Natural killer cell (primary cell): ENCODE measurements around the gene SPSB4. TPM values are rescaled to one million over a fixed set of nuclear protein-coding genes. Genes with fewer than 3 reads are reported as not detected.

ENCODE experiments used
- ATAC-seq, 3 donors: fragments of 150-1000 bp in 2 of 3; fragments of 200-7000 bp in 1 of 3; cut with Tn5 transposase; 1 replicate in 1 of 3; 2 replicates in 2 of 3; pipeline ENCODE4 v1.10.0; 2021; ENCODE audit warnings: mild to moderate bottlenecking in 2 of 3, moderate library complexity in 2 of 3
- DNase-seq, 2 donors: peaks; one replicate each; pipeline versions ENCODE4 v3.0.0 to v3.0.0-alpha.2; 2013 to 2021; ENCODE audit warnings: mixed read lengths in 1 of 2
- H3K27ac ChIP-seq: one replicate; pipeline ENCODE4 v1.5.1; 2013; ENCODE audit warnings: mild to moderate bottlenecking, low read length
- H3K27me3 ChIP-seq: one replicate; pipeline ENCODE4 v1.6.1; 2013; ENCODE audit warnings: low read length; ENCODE audit not compliant: control insufficient read depth, insufficient read depth
- H3K36me3 ChIP-seq: one replicate; pipeline ENCODE4 v1.6.1; 2013; ENCODE audit warnings: low read length; ENCODE audit not compliant: control insufficient read depth, insufficient read depth
- H3K4me1 ChIP-seq: one replicate; pipeline ENCODE4 v1.6.1; 2013; ENCODE audit warnings: low read length; ENCODE audit not compliant: control insufficient read depth, insufficient read depth
- H3K4me3 ChIP-seq: one replicate; pipeline ENCODE4 v1.5.1; 2013; ENCODE audit warnings: low read length
- H3K9me3 ChIP-seq: one replicate; pipeline ENCODE4 v1.6.1; 2013; ENCODE audit warnings: low read length; ENCODE audit not compliant: control insufficient read depth, insufficient read depth
- H3K27ac Mint-ChIP-seq, 2 donors: one replicate each; pipeline ENCODE4 v1.8.0; 2022; ENCODE audit warnings: mild to moderate bottlenecking in 2 of 2, mixed read lengths in 2 of 2, moderate library complexity in 1 of 2
- H3K27me3 Mint-ChIP-seq, 2 donors: one replicate each; pipeline ENCODE4 v1.8.0; 2022; ENCODE audit warnings: low read depth in 2 of 2, mixed read lengths in 2 of 2
- H3K36me3 Mint-ChIP-seq: one replicate; pipeline ENCODE4 v1.8.0; 2022; ENCODE audit warnings: mixed read lengths
- H3K4me1 Mint-ChIP-seq, 2 donors: one replicate each; pipeline ENCODE4 v1.8.0; 2022; ENCODE audit warnings: mixed read lengths in 2 of 2
- H3K4me3 Mint-ChIP-seq: one replicate; pipeline ENCODE4 v1.8.0; 2022; ENCODE audit warnings: mild to moderate bottlenecking, moderate library complexity, mixed read lengths
- H3K9me3 Mint-ChIP-seq, 2 donors: one replicate each; pipeline ENCODE4 v1.8.0; 2022; ENCODE audit warnings: mixed read lengths in 2 of 2
- CTCF ChIP-seq: fragments of 200-600 bp; IDR thresholded peaks from one replicate; pipeline ENCODE4 v1.8.0; 2022; ENCODE audit warnings: antibody characterized with exemption
- WGBS: methylation state at CpG from one replicate; pipeline ENCODE4 v1.1.7; 2013; ENCODE audit warnings: missing lambda C conversion rate; ENCODE audit not compliant: insufficient coverage; 5-methylcytosine and 5-hydroxymethylcytosine counted together
- intact Hi-C: fragments of 100-400 bp; cut with micrococcal nuclease; formaldehyde crosslinking; loops from one replicate; pipeline ENCODE4 v1.14.2; 2022
- total RNA-seq, 4 donors: library from RNA; stranded (reverse); fragments of 120-200 nt in 1 of 4; gene quantifications; one replicate each; pipeline versions ENCODE4 v1.2.3 to v1.2.4, GENCODE V29; 2013 to 2022

SPSB4 gene
- total RNA-seq, 3 donors from 2014 or later (not counting 1 experiment from before 2014, with no cell fraction given) = not detected

- H3K4me3 ChIP-seq = no peak overlapping the region
- intact Hi-C loops = no loop called here
- H3K27me3 ChIP-seq = no peaks in the 10 kb centered on the region
- no peak overlapping the region for H3K27ac Mint-ChIP-seq
- H3K9me3 Mint-ChIP-seq = no peaks in the 10 kb centered on the region
- H3K36me3 Mint-ChIP-seq = no peaks in the 10 kb centered on the region
- no peaks in the 10 kb centered on the region for H3K9me3 ChIP-seq
- H3K27ac ChIP-seq = no peak overlapping the region
- no peaks in the 10 kb centered on the region for H3K4me1 ChIP-seq
- no peaks in the 10 kb centered on the region for H3K4me1 Mint-ChIP-seq
- H3K36me3 ChIP-seq = no peaks in the 10 kb centered on the region
- ATAC-seq (no peak), DNase-seq (no peak)
- TF ChIP-seq CTCF = no peak
- 100% methylated on average over 1 of the region's 1 CpG for WGBS
- H3K4me3 Mint-ChIP-seq = no peak overlapping the region
- peaks cover 0 to 3% of the 10 kb centered on the region in 2 donors for H3K27me3 Mint-ChIP-seq
These were observed 35.0 kb downstream of the SPSB4 start for GRCh38 chr3:141086188-141086587.

- Mint-ChIP-seq H3K9me3 (no peaks in the 10 kb centered on the region), H3K4me1 (no peaks in the 10 kb centered on the region), H3K27me3 (peaks cover 0 to 3% of the 10 kb centered on the region in 2 donors), H3K36me3 (no peaks in the 10 kb centered on the region), H3K27ac (no peak overlapping the region), H3K4me3 (no peak overlapping the region)
- H3K27me3 ChIP-seq = no peaks in the 10 kb centered on the region
- H3K4me1 ChIP-seq = no peaks in the 10 kb centered on the region
- 73% methylated on average over 8 of the region's 8 CpGs for WGBS
- no peak overlapping the region for H3K4me3 ChIP-seq
- no peaks in the 10 kb centered on the region for H3K36me3 ChIP-seq
- no peak for TF ChIP-seq CTCF
- intact Hi-C loops = no loop called here
- H3K9me3 ChIP-seq = no peaks in the 10 kb centered on the region
- ATAC-seq = no peak
- no peak for DNase-seq
- H3K27ac ChIP-seq = no peak overlapping the region
These were observed 36.1 kb downstream of the SPSB4 start for GRCh38 chr3:141087076-141087777.

GRCh38 chr3:141087778-141088130 lies 36.6 kb downstream of the SPSB4 start:
- no peak for TF ChIP-seq CTCF
- intact Hi-C loops = no loop called here
- Mint-ChIP-seq H3K27ac (no peak overlapping the region), H3K4me3 (no peak overlapping the region), H3K27me3 (peaks cover 0 to 3% of the 10 kb centered on the region in 2 donors), H3K4me1 (no peaks in the 10 kb centered on the region), H3K36me3 (no peaks in the 10 kb centered on the region), H3K9me3 (no peaks in the 10 kb centered on the region)
- Histone ChIP-seq H3K9me3 (no peaks in the 10 kb centered on the region), H3K36me3 (no peaks in the 10 kb centered on the region), H3K27ac (no peak overlapping the region), H3K27me3 (no peaks in the 10 kb centered on the region), H3K4me3 (no peak overlapping the region), H3K4me1 (no peaks in the 10 kb centered on the region)
- no peak for ATAC-seq
- no peak for DNase-seq
- 94% methylated on average over 4 of the region's 6 CpGs for WGBS
